ENCODE results near the gene CNTN6.

DNA sequence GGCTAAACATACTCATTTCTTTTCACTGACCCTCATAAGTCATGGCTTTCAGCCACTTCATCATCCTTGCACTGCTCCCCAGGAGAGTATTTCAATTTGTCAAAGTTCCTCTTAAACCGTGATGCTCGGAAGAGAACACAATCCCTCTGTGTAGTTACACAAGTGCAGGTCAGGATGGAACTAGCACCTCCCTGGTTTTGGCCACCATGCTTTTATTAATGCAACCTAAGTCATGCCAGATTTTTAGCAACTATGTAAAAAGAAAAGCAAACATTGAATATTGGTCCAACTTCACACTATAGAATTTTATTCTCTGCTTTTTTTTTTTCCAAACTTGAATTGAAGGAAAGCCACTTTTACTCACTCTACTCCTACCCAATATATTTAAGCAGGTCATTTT lies 45.2 kb downstream of the CNTN6 start:
- TF ChIP-seq EZH2 (IDR thresholded peaks at IDR 0.05; ENCODE audit: low read length), result no peak
- TF ChIP-seq, protein P1, sequence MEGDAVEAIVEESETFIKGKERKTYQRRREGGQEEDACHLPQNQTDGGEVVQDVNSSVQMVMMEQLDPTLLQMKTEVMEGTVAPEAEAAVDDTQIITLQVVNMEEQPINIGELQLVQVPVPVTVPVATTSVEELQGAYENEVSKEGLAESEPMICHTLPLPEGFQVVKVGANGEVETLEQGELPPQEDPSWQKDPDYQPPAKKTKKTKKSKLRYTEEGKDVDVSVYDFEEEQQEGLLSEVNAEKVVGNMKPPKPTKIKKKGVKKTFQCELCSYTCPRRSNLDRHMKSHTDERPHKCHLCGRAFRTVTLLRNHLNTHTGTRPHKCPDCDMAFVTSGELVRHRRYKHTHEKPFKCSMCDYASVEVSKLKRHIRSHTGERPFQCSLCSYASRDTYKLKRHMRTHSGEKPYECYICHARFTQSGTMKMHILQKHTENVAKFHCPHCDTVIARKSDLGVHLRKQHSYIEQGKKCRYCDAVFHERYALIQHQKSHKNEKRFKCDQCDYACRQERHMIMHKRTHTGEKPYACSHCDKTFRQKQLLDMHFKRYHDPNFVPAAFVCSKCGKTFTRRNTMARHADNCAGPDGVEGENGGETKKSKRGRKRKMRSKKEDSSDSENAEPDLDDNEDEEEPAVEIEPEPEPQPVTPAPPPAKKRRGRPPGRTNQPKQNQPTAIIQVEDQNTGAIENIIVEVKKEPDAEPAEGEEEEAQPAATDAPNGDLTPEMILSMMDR (optimal IDR thresholded peaks at IDR 0.05 in 1 of 3, IDR thresholded peaks at IDR 0.05 in 1 of 3, conservative IDR thresholded peaks at IDR 0.05 in 1 of 3; ENCODE audit: extremely low read depth in 1 of 3, insufficient read depth in 2 of 3, low read length in 3 of 3), result no peak

Data from keratinocyte (primary cell).